HG03045 (cell line): Measurements from ENCODE around the gene TEAD1.

ENCODE experiments used
- ATAC-seq: cut with Tn5 transposase; IDR thresholded peaks from one replicate; pipeline ENCODE4 v1.9.1; 2021; ENCODE audit warnings: mild to moderate bottlenecking, moderate library complexity; ENCODE audit not compliant: unreplicated experiment

TEAD1 gene

GRCh38 chr11:12673924-12674570, at the start of gene TEAD1:
TEAD1 (plus strand) TSS chr11:12674421.
- peak; percentile 85 for ATAC-seq

GRCh38 chr11:12624595-12624994, 49.6 kb upstream of the TEAD1 start:
- no peak for ATAC-seq

DNA sequence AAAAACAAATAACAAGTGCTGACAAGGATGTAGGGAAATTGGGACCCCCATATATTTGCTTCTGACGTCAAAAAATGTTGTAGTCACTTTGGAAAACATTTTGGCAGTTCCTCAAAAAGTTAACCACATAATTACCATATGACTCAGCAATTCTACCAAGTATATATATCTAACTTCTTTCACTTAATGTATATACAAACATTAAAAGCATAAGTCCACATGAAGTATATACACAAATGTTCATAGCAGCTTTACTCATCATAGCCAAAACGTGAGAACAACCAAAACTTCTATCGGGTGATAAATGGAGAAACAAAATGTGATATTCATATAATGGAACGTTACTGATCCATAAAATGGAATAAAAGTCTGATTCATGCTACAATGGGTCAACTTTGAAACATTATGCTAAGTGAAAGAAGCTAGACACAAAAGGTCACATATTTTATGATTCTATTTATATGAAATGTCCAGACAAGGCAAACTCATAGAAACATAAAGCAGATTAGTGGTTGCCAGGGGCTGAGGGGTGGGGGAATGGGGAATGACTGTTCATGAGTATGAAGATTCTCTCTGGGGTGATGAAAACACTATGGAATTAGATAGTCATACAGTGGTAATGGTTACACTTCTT, 48.7 kb upstream of the TEAD1 start:
- ATAC-seq = no peak

DNA sequence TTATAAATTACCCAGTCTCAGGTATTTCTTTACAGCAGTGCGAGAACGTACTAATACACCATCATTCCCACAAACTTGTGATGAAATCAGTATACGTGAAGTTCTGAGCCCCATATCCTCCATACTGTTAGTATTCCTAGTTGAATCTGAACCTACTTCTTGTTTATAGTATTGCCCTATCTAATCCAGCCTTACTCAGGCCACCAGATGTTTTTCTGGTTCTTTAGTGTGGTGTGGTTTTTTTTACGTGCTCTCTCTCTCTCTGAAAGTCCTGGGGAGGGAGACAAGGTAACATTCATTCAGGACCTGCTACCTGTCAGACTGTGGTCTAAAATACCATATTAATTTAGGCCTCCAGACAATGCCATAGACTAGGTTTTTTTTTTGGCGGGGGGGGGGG, 47.6 kb upstream of the TEAD1 start:
- no peak for ATAC-seq

GRCh38 chr11:12628314-12628713, 45.9 kb upstream of the TEAD1 start:
- ATAC-seq = no peak

- ATAC-seq = no peak
Observed at GRCh38 chr11:12629601-12630313, 44.5 kb upstream of the TEAD1 start.

GRCh38 chr11:12631651-12632050, 42.6 kb upstream of the TEAD1 start:
- no peak for ATAC-seq

- no peak for ATAC-seq
Observed at GRCh38 chr11:12634329-12634728, 39.9 kb upstream of the TEAD1 start.

GRCh38 chr11:12636871-12637410, 37.3 kb upstream of the TEAD1 start:
- no peak for ATAC-seq

- no peak for ATAC-seq
Observed at GRCh38 chr11:12639388-12639787, 34.8 kb upstream of the TEAD1 start.

DNA sequence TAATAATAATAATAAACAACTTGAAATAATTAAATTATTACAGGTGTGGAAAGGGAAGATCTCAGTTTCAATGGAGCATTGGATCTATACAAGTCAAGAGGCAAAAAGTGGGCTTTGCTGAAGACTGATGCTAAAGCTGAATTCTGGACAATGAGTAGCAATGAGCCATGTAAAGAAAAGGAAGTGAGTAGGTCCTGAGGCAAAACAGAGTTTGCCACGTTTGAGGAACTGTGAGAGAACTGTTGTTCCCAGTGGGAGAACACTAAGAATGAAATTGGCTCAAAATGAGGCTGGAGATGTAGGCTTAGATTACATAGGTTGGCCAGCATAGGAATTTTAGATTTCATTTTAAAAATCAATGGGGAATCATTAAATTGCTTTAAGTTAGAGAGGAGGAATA, 33.9 kb upstream of the TEAD1 start:
- ATAC-seq = no peak

- no peak for ATAC-seq
Observed at GRCh38 chr11:12640926-12641849, 33.0 kb upstream of the TEAD1 start.

- ATAC-seq = no peak
Observed at GRCh38 chr11:12642040-12642439, 32.2 kb upstream of the TEAD1 start.

GRCh38 chr11:12642806-12643428, 31.3 kb upstream of the TEAD1 start:
- ATAC-seq = no peak

GRCh38 chr11:12646478-12646877, 27.7 kb upstream of the TEAD1 start:
- ATAC-seq = no peak

DNA sequence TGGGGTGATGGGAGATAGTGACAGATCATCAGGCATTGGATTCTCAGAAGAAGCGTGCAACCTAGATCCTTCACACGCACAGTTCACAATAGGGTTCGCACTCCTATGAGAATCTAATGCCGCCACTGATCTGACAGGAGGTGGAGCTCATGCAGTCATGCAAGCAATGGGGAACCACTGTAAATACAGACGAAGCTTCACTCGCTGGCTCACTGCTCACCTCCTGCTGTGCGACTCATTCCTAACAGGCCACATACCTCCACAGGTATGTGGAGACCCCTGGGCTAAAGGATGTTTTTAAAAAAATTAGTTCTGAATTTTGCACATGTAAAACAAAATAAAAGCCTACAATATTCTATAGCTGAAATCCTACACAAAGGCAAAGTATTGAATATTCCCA, 20.5 kb upstream of the TEAD1 start:
- ATAC-seq = no peak

GRCh38 chr11:12655842-12656241, 18.4 kb upstream of the TEAD1 start:
- no peak for ATAC-seq

GRCh38 chr11:12657336-12657735, 16.9 kb upstream of the TEAD1 start:
- no peak for ATAC-seq

DNA sequence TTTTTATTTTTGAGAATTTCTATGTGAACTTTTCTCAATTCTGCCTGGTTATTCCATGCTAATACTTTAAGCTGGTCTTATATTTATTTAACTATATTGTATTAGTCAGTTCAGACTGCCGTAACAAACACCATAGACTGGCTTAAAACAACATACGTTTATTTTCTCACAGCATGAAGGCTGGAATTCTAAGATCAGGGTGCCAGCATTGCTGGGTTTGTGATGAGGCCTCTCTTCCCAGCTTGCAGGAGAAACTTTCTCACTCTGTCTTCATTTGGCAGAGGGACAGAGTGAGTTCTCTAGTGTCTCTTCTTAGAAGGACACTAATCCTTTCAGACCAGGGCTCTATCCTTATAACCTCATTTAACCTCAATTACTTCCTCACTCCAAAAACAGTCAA, 16.2 kb upstream of the TEAD1 start:
- no peak for ATAC-seq

GRCh38 chr11:12662101-12662689, 12.0 kb upstream of the TEAD1 start:
- no peak for ATAC-seq
